HCT116 (cell line): ENCODE data around the gene GRIP2.

Experiments used
- ATF3 ChIP-seq: IDR thresholded peaks from 2 replicates; pipeline ENCODE4 v1.6.1; 2012
- CTCF ChIP-seq, 3 experiments: fragments of 200-600 bp in 1 of 3; sonication (generic) in 1 of 3; IDR thresholded peaks in 2 of 3; conservative IDR thresholded peaks in 1 of 3; 2 replicates each; pipeline ENCODE4 v1.5.1; 2012 to 2017; ENCODE audit warnings: low read depth in 2 of 3, low read length in 2 of 3, antibody characterized with exemption in 1 of 3, borderline replicate concordance in 1 of 3, control low read depth in 1 of 3, mild to moderate bottlenecking in 1 of 3, mixed read lengths in 1 of 3, mixed run types in 1 of 3, moderate library complexity in 1 of 3; ENCODE audit not compliant: insufficient read depth in 1 of 3
- EZH2 ChIP-seq: fragments of 200-600 bp; sonication (generic); IDR thresholded peaks from 2 replicates; pipeline ENCODE4 v1.6.1; 2017; ENCODE audit warnings: antibody characterized with exemption, mixed run types
- EZH2phosphoT487 ChIP-seq: fragments of 200-600 bp; IDR thresholded peaks from 2 replicates; pipeline ENCODE4 v1.6.1; 2018; ENCODE audit warnings: antibody characterized with exemption, borderline replicate concordance
- POLR2AphosphoS5 ChIP-seq: IDR thresholded peaks from 2 replicates; pipeline ENCODE4 v1.6.1; 2011; ENCODE audit warnings: mild to moderate bottlenecking, low read depth, low read length, moderate library complexity
- SP1 ChIP-seq: IDR thresholded peaks from 2 replicates; pipeline ENCODE4 v1.6.1; 2012; ENCODE audit warnings: low read depth
- TCF7L2 ChIP-seq: IDR thresholded peaks from 2 replicates; pipeline ENCODE4 v1.7.0; 2011; ENCODE audit warnings: borderline replicate concordance, inconsistent platforms; ENCODE audit not compliant: insufficient read depth, insufficient read length; ENCODE audit errors: extremely low read depth
- ZFX ChIP-seq: fragments of 450-650 bp; IDR thresholded peaks from 2 replicates; pipeline ENCODE4 v1.6.1; 2017

- no peak for TF ChIP-seq CTCF (IDR thresholded peaks at IDR 0.05 in 2 of 3, conservative IDR thresholded peaks at IDR 0.05 in 1 of 3; ENCODE audit: borderline replicate concordance in 1 of 3, insufficient read depth in 1 of 3, low read depth in 2 of 3, low read length in 2 of 3)
- no peak for TF ChIP-seq ZFX
- no peak for TF ChIP-seq ATF3
- no peak for TF ChIP-seq EZH2
- no peak for TF ChIP-seq EZH2phosphoT487
- no peak for TF ChIP-seq POLR2AphosphoS5
- TF ChIP-seq SP1 = no peak
- TF ChIP-seq TCF7L2 = no peak
These were observed 60.6 kb downstream of the GRIP2 start for GRCh38 chr3:14479591-14479990.
